Measurements from ENCODE around the gene CMPK2. TPM values are rescaled to one million over a fixed set of nuclear protein-coding genes. Genes with fewer than 3 reads are reported as not detected.

The CMPK2 gene
- total and polyA plus RNA-seq, 9 of the 15 experiments (the other 6 are each of a cell fraction or from before 2014, with no cell fraction given) = 2.6 to 10.5 (median 5.0) TPM

DNA sequence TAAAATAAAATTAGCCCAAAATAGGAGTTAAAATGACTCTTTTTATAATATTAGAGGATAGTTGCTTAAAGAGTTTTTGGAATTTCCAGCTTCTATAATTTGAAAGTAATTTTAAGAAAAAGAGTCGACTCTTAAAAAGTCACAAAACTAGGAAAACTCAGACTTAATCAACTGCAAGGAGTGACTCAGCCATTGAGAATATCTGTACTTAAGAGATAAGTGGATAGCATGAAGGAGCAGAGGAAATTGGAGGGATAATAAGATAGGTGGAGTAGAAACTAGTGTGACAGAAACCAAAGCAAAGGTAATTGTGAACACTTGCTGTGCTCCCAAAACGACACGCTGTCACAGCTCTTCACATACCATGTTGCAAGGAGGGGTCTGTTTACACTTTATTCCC is 20.3 kb upstream of the CMPK2 start (continued):
- TF ChIP-seq, protein P1, sequence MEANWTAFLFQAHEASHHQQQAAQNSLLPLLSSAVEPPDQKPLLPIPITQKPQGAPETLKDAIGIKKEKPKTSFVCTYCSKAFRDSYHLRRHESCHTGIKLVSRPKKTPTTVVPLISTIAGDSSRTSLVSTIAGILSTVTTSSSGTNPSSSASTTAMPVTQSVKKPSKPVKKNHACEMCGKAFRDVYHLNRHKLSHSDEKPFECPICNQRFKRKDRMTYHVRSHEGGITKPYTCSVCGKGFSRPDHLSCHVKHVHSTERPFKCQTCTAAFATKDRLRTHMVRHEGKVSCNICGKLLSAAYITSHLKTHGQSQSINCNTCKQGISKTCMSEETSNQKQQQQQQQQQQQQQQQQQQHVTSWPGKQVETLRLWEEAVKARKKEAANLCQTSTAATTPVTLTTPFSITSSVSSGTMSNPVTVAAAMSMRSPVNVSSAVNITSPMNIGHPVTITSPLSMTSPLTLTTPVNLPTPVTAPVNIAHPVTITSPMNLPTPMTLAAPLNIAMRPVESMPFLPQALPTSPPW (CRISPR knock-in tag; IDR thresholded peaks at IDR 0.05) = 0 out of 2 replicates have a peak, but pooled peaks have one; percentile 20
- no peak for TF ChIP-seq ZNF324 (CRISPR knock-in tag; IDR thresholded peaks at IDR 0.05)
- TF ChIP-seq, protein P2, sequence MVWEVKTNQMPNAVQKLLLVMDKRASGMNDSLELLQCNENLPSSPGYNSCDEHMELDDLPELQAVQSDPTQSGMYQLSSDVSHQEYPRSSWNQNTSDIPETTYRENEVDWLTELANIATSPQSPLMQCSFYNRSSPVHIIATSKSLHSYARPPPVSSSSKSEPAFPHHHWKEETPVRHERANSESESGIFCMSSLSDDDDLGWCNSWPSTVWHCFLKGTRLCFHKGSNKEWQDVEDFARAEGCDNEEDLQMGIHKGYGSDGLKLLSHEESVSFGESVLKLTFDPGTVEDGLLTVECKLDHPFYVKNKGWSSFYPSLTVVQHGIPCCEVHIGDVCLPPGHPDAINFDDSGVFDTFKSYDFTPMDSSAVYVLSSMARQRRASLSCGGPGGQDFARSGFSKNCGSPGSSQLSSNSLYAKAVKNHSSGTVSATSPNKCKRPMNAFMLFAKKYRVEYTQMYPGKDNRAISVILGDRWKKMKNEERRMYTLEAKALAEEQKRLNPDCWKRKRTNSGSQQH (CRISPR knock-in tag; IDR thresholded peaks at IDR 0.05) = no peak
- TF ChIP-seq, protein P3, sequence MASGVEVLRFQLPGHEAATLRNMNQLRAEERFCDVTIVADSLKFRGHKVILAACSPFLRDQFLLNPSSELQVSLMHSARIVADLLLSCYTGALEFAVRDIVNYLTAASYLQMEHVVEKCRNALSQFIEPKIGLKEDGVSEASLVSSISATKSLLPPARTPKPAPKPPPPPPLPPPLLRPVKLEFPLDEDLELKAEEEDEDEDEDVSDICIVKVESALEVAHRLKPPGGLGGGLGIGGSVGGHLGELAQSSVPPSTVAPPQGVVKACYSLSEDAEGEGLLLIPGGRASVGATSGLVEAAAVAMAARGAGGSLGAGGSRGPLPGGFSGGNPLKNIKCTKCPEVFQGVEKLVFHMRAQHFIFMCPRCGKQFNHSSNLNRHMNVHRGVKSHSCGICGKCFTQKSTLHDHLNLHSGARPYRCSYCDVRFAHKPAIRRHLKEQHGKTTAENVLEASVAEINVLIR (CRISPR knock-in tag; IDR thresholded peaks at IDR 0.05) = no peak
- no peak for TF ChIP-seq POU5F1 (IDR thresholded peaks at IDR 0.05; ENCODE audit: borderline replicate concordance, low read depth, low read length, partially characterized antibody)
- TF ChIP-seq, protein P4, sequence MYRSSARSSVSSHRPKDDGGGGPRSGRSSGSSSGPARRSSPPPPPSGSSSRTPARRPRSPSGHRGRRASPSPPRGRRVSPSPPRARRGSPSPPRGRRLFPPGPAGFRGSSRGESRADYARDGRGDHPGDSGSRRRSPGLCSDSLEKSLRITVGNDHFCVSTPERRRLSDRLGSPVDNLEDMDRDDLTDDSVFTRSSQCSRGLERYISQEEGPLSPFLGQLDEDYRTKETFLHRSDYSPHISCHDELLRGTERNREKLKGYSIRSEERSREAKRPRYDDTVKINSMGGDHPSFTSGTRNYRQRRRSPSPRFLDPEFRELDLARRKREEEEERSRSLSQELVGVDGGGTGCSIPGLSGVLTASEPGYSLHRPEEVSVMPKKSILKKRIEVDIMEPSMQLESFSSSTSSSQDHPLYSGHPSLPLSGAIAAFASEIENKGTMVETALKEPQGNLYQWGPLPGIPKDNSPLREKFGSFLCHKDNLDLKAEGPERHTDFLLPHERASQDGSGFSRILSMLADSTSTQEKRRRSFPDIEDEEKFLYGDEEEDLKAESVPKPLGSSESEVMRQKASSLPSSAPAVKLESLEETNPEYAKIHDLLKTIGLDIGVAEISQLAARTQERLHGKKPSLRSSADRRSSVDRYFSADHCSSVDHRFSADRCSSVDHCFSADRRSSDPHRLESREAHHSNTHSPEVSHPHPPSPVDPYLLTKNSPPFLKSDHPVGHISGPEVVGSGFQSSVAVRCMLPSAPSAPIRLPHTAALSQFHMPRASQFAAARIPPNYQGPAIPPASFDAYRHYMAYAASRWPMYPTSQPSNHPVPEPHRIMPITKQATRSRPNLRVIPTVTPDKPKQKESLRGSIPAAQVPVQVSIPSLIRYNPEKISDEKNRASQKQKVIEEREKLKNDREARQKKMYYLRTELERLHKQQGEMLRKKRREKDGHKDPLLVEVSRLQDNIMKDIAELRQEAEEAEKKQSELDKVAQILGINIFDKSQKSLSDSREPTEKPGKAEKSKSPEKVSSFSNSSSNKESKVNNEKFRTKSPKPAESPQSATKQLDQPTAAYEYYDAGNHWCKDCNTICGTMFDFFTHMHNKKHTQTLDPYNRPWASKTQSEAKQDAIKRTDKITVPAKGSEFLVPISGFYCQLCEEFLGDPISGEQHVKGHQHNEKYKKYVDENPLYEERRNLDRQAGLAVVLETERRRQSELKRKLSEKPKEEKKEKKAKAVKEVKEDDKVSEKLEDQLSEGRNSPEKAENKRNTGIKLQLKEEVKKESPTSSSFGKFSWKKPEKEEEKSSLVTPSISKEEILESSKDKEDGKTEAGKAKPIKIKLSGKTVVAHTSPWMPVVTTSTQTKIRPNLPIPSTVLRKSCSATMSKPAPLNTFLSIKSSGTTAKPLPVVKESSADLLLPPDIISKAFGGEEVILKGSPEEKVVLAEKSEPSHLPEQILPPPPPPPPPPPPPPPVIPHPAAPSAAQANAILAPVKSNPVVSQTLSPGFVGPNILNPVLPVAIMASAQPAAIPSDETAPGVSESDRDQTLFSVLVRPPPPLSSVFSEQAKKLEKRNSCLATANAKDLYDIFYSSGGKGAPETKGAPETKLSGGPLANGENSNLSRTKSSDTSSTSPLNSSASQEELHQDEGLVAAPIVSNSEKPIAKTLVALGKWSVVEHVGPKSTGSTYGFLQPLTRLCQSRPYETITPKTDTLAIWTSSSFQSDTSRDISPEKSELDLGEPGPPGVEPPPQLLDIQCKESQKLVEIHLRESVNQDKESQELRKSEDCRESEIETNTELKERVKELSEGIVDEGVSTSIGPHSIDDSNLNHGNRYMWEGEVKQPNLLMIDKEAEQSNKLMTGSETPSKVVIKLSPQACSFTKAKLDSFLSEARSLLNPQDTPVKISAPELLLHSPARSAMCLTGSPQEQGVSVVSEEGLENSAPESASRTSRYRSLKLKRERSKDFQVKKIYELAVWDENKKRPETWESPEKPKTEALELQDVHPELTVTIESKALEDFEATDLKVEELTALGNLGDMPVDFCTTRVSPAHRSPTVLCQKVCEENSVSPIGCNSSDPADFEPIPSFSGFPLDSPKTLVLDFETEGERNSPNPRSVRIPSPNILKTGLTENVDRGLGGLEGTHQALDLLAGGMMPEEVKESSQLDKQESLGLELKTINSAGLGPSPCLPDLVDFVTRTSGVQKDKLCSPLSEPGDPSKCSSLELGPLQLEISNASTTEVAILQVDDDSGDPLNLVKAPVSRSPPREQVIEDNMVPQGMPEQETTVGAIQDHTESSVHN (IDR thresholded peaks at IDR 0.05; ENCODE audit: borderline replicate concordance in 1 of 2, low read depth in 1 of 2) = no peak
- TF ChIP-seq, protein P5, sequence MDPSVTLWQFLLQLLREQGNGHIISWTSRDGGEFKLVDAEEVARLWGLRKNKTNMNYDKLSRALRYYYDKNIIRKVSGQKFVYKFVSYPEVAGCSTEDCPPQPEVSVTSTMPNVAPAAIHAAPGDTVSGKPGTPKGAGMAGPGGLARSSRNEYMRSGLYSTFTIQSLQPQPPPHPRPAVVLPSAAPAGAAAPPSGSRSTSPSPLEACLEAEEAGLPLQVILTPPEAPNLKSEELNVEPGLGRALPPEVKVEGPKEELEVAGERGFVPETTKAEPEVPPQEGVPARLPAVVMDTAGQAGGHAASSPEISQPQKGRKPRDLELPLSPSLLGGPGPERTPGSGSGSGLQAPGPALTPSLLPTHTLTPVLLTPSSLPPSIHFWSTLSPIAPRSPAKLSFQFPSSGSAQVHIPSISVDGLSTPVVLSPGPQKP (CRISPR knock-in tag; IDR thresholded peaks at IDR 0.05) = no peak
- TF ChIP-seq POLR2AphosphoS2 (IDR thresholded peaks at IDR 0.05; ENCODE audit: low read length) = no peak
- no peak for TF ChIP-seq KDM2B (CRISPR knock-in tag; IDR thresholded peaks at IDR 0.05)
- TF ChIP-seq FOXM1 (IDR thresholded peaks at IDR 0.05; ENCODE audit: low read depth) = peak; percentile 54; the same call in 1 of the 2 replicates
- TF ChIP-seq FOXM1 (CRISPR knock-in tag; IDR thresholded peaks at IDR 0.05; ENCODE audit: low read depth) = no peak
- peak; percentile 54 for TF ChIP-seq HDAC3 (IDR thresholded peaks at IDR 0.05; ENCODE audit: borderline replicate concordance, partially characterized antibody)
- peak; percentile 58; the same call in 1 of the 2 replicates for TF ChIP-seq HDAC2 (IDR thresholded peaks at IDR 0.05)
- no peak for TF ChIP-seq NFIX (CRISPR knock-in tag; IDR thresholded peaks at IDR 0.05; ENCODE audit: low read depth)
- TF ChIP-seq ZNF212 (CRISPR knock-in tag; IDR thresholded peaks at IDR 0.05) = no peak

Data from K562 (cell line).